Stimulated activated CD8-positive, alpha-beta memory T cell treated with anti-CD3 and anti-CD28 coated beads, Interleukin-12 subunit alpha, Interleukin-12 subunit beta, amount 100 ng/mL, for 4 hours (primary cell): ENCODE results near the gene CEP131.
"Not testable (repeated sequence)": the region's sequence is repeated elsewhere in the genome, so short reads cannot be mapped to it uniquely, and the experiment has no call there.

Source experiments
- DNase-seq: peaks from one replicate; pipeline ENCODE4 v3.0.0-alpha.2; 2020; ENCODE audit warnings: low read depth

CEP131 gene

GRCh38 chr17:81238815-81239713 is 16.3 kb upstream of the CEP131 start, which contains the start of the genes NDUFAF8 and TEPSIN:
TSS of gene NDUFAF8 (plus strand) at chr17:81239318. CDS start at chr17:81239364, 46 bp downstream.
TSS of gene TEPSIN (minus strand) at chr17:81239055. CDS start at chr17:81239033, 22 bp downstream.
- peak; percentile 90 for DNase-seq

- DNase-seq: no peak
These were observed 15.7 kb upstream of the CEP131 start for GRCh38 chr17:81238490-81238814.

- DNase-seq: no peak
These were observed 15.1 kb upstream of the CEP131 start for GRCh38 chr17:81237591-81238489.

- DNase-seq: no peak
These were observed 14.0 kb upstream of the CEP131 start for GRCh38 chr17:81236784-81237183.

- DNase-seq: no peak
These were observed 13.3 kb upstream of the CEP131 start for GRCh38 chr17:81235822-81236740.

GRCh38 chr17:81234940-81235821 is 12.4 kb upstream of the CEP131 start:
- DNase-seq: no peak

GRCh38 chr17:81234506-81234855 is 11.7 kb upstream of the CEP131 start:
- no peak for DNase-seq

- no peak for DNase-seq
These were observed 11.2 kb upstream of the CEP131 start for GRCh38 chr17:81233811-81234505.

- DNase-seq: no peak
These were observed 10.6 kb upstream of the CEP131 start for GRCh38 chr17:81233316-81233715.

- no peak for DNase-seq
These were observed 10.0 kb upstream of the CEP131 start for GRCh38 chr17:81232616-81233241.

- no peak for DNase-seq
These were observed 9.2 kb upstream of the CEP131 start for GRCh38 chr17:81231766-81232581.

- no peak for DNase-seq
These were observed 8.4 kb upstream of the CEP131 start for GRCh38 chr17:81231121-81231645.

GRCh38 chr17:81230043-81230820 is 7.5 kb upstream of the CEP131 start:
- DNase-seq: no peak

GRCh38 chr17:81229666-81229920 is 6.8 kb upstream of the CEP131 start:
- DNase-seq: no peak

GRCh38 chr17:81228834-81229665 is 6.3 kb upstream of the CEP131 start:
- no peak for DNase-seq

GRCh38 chr17:81228420-81228819 is 5.7 kb upstream of the CEP131 start:
- no peak for DNase-seq

- DNase-seq: not testable (repeated sequence)
These were observed 4.9 kb upstream of the CEP131 start for GRCh38 chr17:81227630-81228029.
